ENCODE data around the gene HSPG2.
"Not testable (repeated sequence)": the region's sequence is repeated elsewhere in the genome, so short reads cannot be mapped to it uniquely, and the experiment has no call there.

The HSPG2 gene

GRCh38 chr1:21966247-21967000, 29.3 kb upstream of the HSPG2 start:
- Mint-ChIP-seq H3K4me1 (ENCODE audit: low read depth) (peaks cover 6% of the 10 kb centered on the region), H3K36me3 (no peaks in the 10 kb centered on the region), H3K27me3 (no peaks in the 10 kb centered on the region), H3K9me3 (ENCODE audit: low read depth) (no peaks in the 10 kb centered on the region), H3K27ac (no peak overlapping the region), H3K4me3 (no peak overlapping the region)

GRCh38 chr1:21963477-21964217, 26.5 kb upstream of the HSPG2 start:
- H3K9me3 Mint-ChIP-seq (ENCODE audit: low read depth), result no peaks in the 10 kb centered on the region
- no peak overlapping the region for H3K4me3 Mint-ChIP-seq
- peak overlapping the region; percentile 59 for H3K27ac Mint-ChIP-seq
- H3K36me3 Mint-ChIP-seq, result no peaks in the 10 kb centered on the region
- H3K4me1 Mint-ChIP-seq (ENCODE audit: low read depth), result peaks cover 9% of the 10 kb centered on the region
- no peaks in the 10 kb centered on the region for H3K27me3 Mint-ChIP-seq

GRCh38 chr1:21961799-21962198, 24.7 kb upstream of the HSPG2 start:
- Mint-ChIP-seq H3K27me3 (no peaks in the 10 kb centered on the region), H3K9me3 (ENCODE audit: low read depth) (no peaks in the 10 kb centered on the region), H3K4me1 (ENCODE audit: low read depth) (peaks cover 24% of the 10 kb centered on the region), H3K4me3 (no peak overlapping the region), H3K27ac (no peak overlapping the region), H3K36me3 (no peaks in the 10 kb centered on the region)

- Mint-ChIP-seq H3K27me3 (no peaks in the 10 kb centered on the region), H3K4me1 (ENCODE audit: low read depth) (peaks cover 28% of the 10 kb centered on the region), H3K9me3 (ENCODE audit: low read depth) (no peaks in the 10 kb centered on the region), H3K27ac (no peak overlapping the region), H3K4me3 (no peak overlapping the region), H3K36me3 (no peaks in the 10 kb centered on the region)
These were observed 24.2 kb upstream of the HSPG2 start for GRCh38 chr1:21961337-21961736.

- Mint-ChIP-seq H3K36me3 (no peaks in the 10 kb centered on the region), H3K9me3 (ENCODE audit: low read depth) (no peaks in the 10 kb centered on the region), H3K4me3 (peak overlapping the region; percentile 68), H3K27ac (peak overlapping the region; percentile 90), H3K4me1 (ENCODE audit: low read depth) (peaks cover 31% of the 10 kb centered on the region), H3K27me3 (no peaks in the 10 kb centered on the region)
These were observed 19.8 kb upstream of the HSPG2 start for GRCh38 chr1:21956720-21957552.

GRCh38 chr1:21955501-21956281, 18.6 kb upstream of the HSPG2 start:
- peaks cover 31% of the 10 kb centered on the region for H3K4me1 Mint-ChIP-seq (ENCODE audit: low read depth)
- H3K9me3 Mint-ChIP-seq (ENCODE audit: low read depth), result no peaks in the 10 kb centered on the region
- no peaks in the 10 kb centered on the region for H3K27me3 Mint-ChIP-seq
- peak overlapping the region; percentile 90 for H3K27ac Mint-ChIP-seq
- no peak overlapping the region for H3K4me3 Mint-ChIP-seq
- H3K36me3 Mint-ChIP-seq, result no peaks in the 10 kb centered on the region

GRCh38 chr1:21955058-21955457, 17.9 kb upstream of the HSPG2 start:
- Mint-ChIP-seq H3K4me3 (no peak overlapping the region), H3K4me1 (ENCODE audit: low read depth) (peaks cover 31% of the 10 kb centered on the region), H3K9me3 (ENCODE audit: low read depth) (no peaks in the 10 kb centered on the region), H3K27me3 (no peaks in the 10 kb centered on the region), H3K36me3 (no peaks in the 10 kb centered on the region), H3K27ac (no peak overlapping the region)

- Mint-ChIP-seq H3K4me1 (ENCODE audit: low read depth) (peaks cover 22% of the 10 kb centered on the region), H3K9me3 (ENCODE audit: low read depth) (no peaks in the 10 kb centered on the region), H3K36me3 (no peaks in the 10 kb centered on the region), H3K27me3 (no peaks in the 10 kb centered on the region), H3K27ac (no peak overlapping the region), H3K4me3 (no peak overlapping the region)
These were observed 15.8 kb upstream of the HSPG2 start for GRCh38 chr1:21952786-21953520.

- H3K9me3 Mint-ChIP-seq (ENCODE audit: low read depth), result no peaks in the 10 kb centered on the region
- no peaks in the 10 kb centered on the region for H3K36me3 Mint-ChIP-seq
- H3K27ac Mint-ChIP-seq, result no peak overlapping the region
- H3K4me3 Mint-ChIP-seq, result no peak overlapping the region
- H3K4me1 Mint-ChIP-seq (ENCODE audit: low read depth), result peaks cover 9% of the 10 kb centered on the region
- H3K27me3 Mint-ChIP-seq, result no peaks in the 10 kb centered on the region
These were observed 14.2 kb upstream of the HSPG2 start for GRCh38 chr1:21951226-21951870.

GRCh38 chr1:21950734-21951133, 13.6 kb upstream of the HSPG2 start:
- Mint-ChIP-seq H3K27me3 (no peaks in the 10 kb centered on the region), H3K4me1 (ENCODE audit: low read depth) (peaks cover 5% of the 10 kb centered on the region), H3K36me3 (no peaks in the 10 kb centered on the region), H3K9me3 (ENCODE audit: low read depth) (no peaks in the 10 kb centered on the region), H3K27ac (no peak overlapping the region), H3K4me3 (no peak overlapping the region)

GRCh38 chr1:21946836-21947587, 9.9 kb upstream of the HSPG2 start:
- H3K27me3 Mint-ChIP-seq, result no peaks in the 10 kb centered on the region
- no peak overlapping the region for H3K27ac Mint-ChIP-seq
- no peaks in the 10 kb centered on the region for H3K36me3 Mint-ChIP-seq
- H3K9me3 Mint-ChIP-seq (ENCODE audit: low read depth), result no peaks in the 10 kb centered on the region
- H3K4me3 Mint-ChIP-seq, result no peak overlapping the region
- no peaks in the 10 kb centered on the region for H3K4me1 Mint-ChIP-seq (ENCODE audit: low read depth)

- H3K27ac Mint-ChIP-seq, result no peak overlapping the region
- H3K9me3 Mint-ChIP-seq (ENCODE audit: low read depth), result no peaks in the 10 kb centered on the region
- H3K4me1 Mint-ChIP-seq (ENCODE audit: low read depth), result peaks cover 1% of the 10 kb centered on the region
- H3K4me3 Mint-ChIP-seq, result no peak overlapping the region
- no peaks in the 10 kb centered on the region for H3K27me3 Mint-ChIP-seq
- no peaks in the 10 kb centered on the region for H3K36me3 Mint-ChIP-seq
These were observed 7.6 kb upstream of the HSPG2 start for GRCh38 chr1:21944733-21945073.

GRCh38 chr1:21942959-21943640, 6.0 kb upstream of the HSPG2 start:
- not testable (repeated sequence) for H3K9me3 Mint-ChIP-seq (ENCODE audit: low read depth); H3K27ac Mint-ChIP-seq; H3K4me1 Mint-ChIP-seq (ENCODE audit: low read depth); H3K4me3 Mint-ChIP-seq; H3K36me3 Mint-ChIP-seq; H3K27me3 Mint-ChIP-seq

Data from activated naive CD8-positive, alpha-beta T cell (primary cell).